H9 (cell line): ENCODE data around the gene RUNX2. TPM values are rescaled to one million over a fixed set of nuclear protein-coding genes. Genes with fewer than 3 reads are reported as not detected.

ENCODE experiments used
- DNase-seq: peaks from one replicate; pipeline ENCODE4 v3.0.0-alpha.2; 2017
- H2AFZ ChIP-seq: one replicate; pipeline ENCODE4 v1.6.1; 2013; ENCODE audit warnings: mild to moderate bottlenecking, low read length, control low read depth, moderate library complexity
- H2AK5ac ChIP-seq: 2 replicates; pipeline ENCODE4 v1.6.1; 2013; ENCODE audit warnings: low read length, control low read depth, mixed read lengths; ENCODE audit not compliant: insufficient read length
- H2BK120ac ChIP-seq: one replicate; pipeline ENCODE4 v1.6.1; 2013; ENCODE audit warnings: low read depth, mild to moderate bottlenecking, low read length, control low read depth, inconsistent platforms; ENCODE audit not compliant: poor library complexity, severe bottlenecking
- H2BK12ac ChIP-seq: 2 replicates; pipeline ENCODE4 v1.6.1; 2013; ENCODE audit warnings: low read length, control low read depth, mixed read lengths, low read depth; ENCODE audit not compliant: insufficient read length
- H2BK15ac ChIP-seq: 2 replicates; pipeline ENCODE4 v1.6.1; 2013; ENCODE audit warnings: low read depth, low read length, control low read depth
- H2BK20ac ChIP-seq: one replicate; pipeline ENCODE4 v1.6.1; 2013; ENCODE audit warnings: low read depth, mild to moderate bottlenecking, low read length, control low read depth, inconsistent platforms; ENCODE audit not compliant: poor library complexity, severe bottlenecking
- H2BK5ac ChIP-seq: 2 replicates; pipeline ENCODE4 v1.6.1; 2013; ENCODE audit warnings: low read length, control low read depth, mixed read lengths; ENCODE audit not compliant: insufficient read length
- H3K14ac ChIP-seq: 2 replicates; pipeline ENCODE4 v1.6.1; 2013; ENCODE audit warnings: low read length, control low read depth; ENCODE audit not compliant: insufficient read depth
- H3K18ac ChIP-seq: 2 replicates; pipeline ENCODE4 v1.6.1; 2013; ENCODE audit warnings: low read depth, mild to moderate bottlenecking, mixed read lengths, low read length, control low read depth; ENCODE audit not compliant: insufficient read length
- H3K23ac ChIP-seq: 2 replicates; pipeline ENCODE4 v1.6.1; 2013; ENCODE audit warnings: low read length, control low read depth, mixed read lengths, low read depth; ENCODE audit not compliant: insufficient read length
- H3K23me2 ChIP-seq: 2 replicates; pipeline ENCODE4 v1.6.1; 2013; ENCODE audit warnings: low read depth, mild to moderate bottlenecking, mixed read lengths, low read length, control low read depth; ENCODE audit not compliant: insufficient read length, poor library complexity, severe bottlenecking
- H3K27ac ChIP-seq: 2 replicates; pipeline ENCODE4 v1.5.1; 2013; ENCODE audit warnings: low read length, control low read depth, mixed read lengths, low read depth; ENCODE audit not compliant: insufficient read length
- H3K27me3 ChIP-seq: 2 replicates; pipeline ENCODE4 v1.6.1; 2013; ENCODE audit warnings: low read length, control low read depth, inconsistent platforms; ENCODE audit not compliant: insufficient read depth
- H3K4ac ChIP-seq: 2 replicates; pipeline ENCODE4 v1.6.1; 2013; ENCODE audit warnings: low read depth, mild to moderate bottlenecking, control low read depth, inconsistent platforms, low read length, moderate library complexity
- H3K4me1 ChIP-seq: 2 replicates; pipeline ENCODE4 v1.6.1; 2013; ENCODE audit warnings: low read length, control low read depth, inconsistent platforms; ENCODE audit not compliant: insufficient read depth
- H3K4me2 ChIP-seq: 2 replicates; pipeline ENCODE4 v1.6.1; 2013; ENCODE audit warnings: low read length, control low read depth, mixed read lengths; ENCODE audit not compliant: insufficient read length, insufficient read depth
- H3K56ac ChIP-seq: 2 replicates; pipeline ENCODE4 v1.6.1; 2013; ENCODE audit warnings: low read depth, mild to moderate bottlenecking, mixed read lengths, low read length, control low read depth; ENCODE audit not compliant: insufficient read length
- H3K79me1 ChIP-seq: 2 replicates; pipeline ENCODE4 v1.6.1; 2013; ENCODE audit warnings: low read depth, mild to moderate bottlenecking, moderate library complexity, low read length, control low read depth, inconsistent platforms; ENCODE audit not compliant: insufficient read depth, poor library complexity, severe bottlenecking
- H3K79me2 ChIP-seq: 2 replicates; pipeline ENCODE4 v1.6.1; 2013; ENCODE audit warnings: low read length, control low read depth, inconsistent platforms; ENCODE audit not compliant: insufficient read depth
- H3K9ac ChIP-seq: 2 replicates; pipeline ENCODE4 v1.6.1; 2013; ENCODE audit warnings: low read length, control low read depth, mixed read lengths; ENCODE audit not compliant: insufficient read length; ENCODE audit errors: extremely low read depth
- H3K9me3 ChIP-seq: one replicate; pipeline ENCODE4 v1.6.1; 2013; ENCODE audit warnings: low read depth, low read length, inconsistent platforms; ENCODE audit not compliant: control insufficient read depth
- H3T11ph ChIP-seq: one replicate; pipeline ENCODE4 v1.6.1; 2013; ENCODE audit warnings: mild to moderate bottlenecking, low read length, control low read depth, inconsistent platforms
- H4K20me1 ChIP-seq: one replicate; pipeline ENCODE4 v1.6.1; 2013; ENCODE audit not compliant: control insufficient read depth, insufficient read length, insufficient read depth
- H4K5ac ChIP-seq: 2 replicates; pipeline ENCODE4 v1.6.1; 2013; ENCODE audit warnings: low read depth, mild to moderate bottlenecking, mixed read lengths, low read length, control low read depth; ENCODE audit not compliant: insufficient read length
- H4K8ac ChIP-seq: replicated peaks from 2 replicates; pipeline ENCODE4 v1.6.1; 2013; ENCODE audit warnings: low read length, control low read depth, mixed read lengths, low read depth; ENCODE audit not compliant: insufficient read length
- H4K91ac ChIP-seq: 2 replicates; pipeline ENCODE4 v1.6.1; 2013; ENCODE audit warnings: low read depth, mild to moderate bottlenecking, moderate library complexity, mixed read lengths, low read length, control low read depth; ENCODE audit not compliant: insufficient read length
- H3K27ac Mint-ChIP-seq, 3 experiments: 2 replicates in 2 of 3; 3 replicates in 1 of 3; pipeline ENCODE4 v1.8.0; 2020 to 2021; ENCODE audit warnings: mixed read lengths in 3 of 3, mild to moderate bottlenecking in 1 of 3, moderate library complexity in 1 of 3
- H3K27me3 Mint-ChIP-seq: 2 replicates; pipeline ENCODE4 v1.8.0; 2021; ENCODE audit warnings: low read depth, mild to moderate bottlenecking, moderate library complexity, mixed read lengths
- H3K36me3 Mint-ChIP-seq, 3 experiments: 2 replicates in 2 of 3; 3 replicates in 1 of 3; pipeline ENCODE4 v1.8.0; 2020 to 2021; ENCODE audit warnings: low read depth in 3 of 3, mixed read lengths in 3 of 3; ENCODE audit not compliant: insufficient read depth in 1 of 3
- H3K4me1 Mint-ChIP-seq, 2 experiments: 2 replicates each; pipeline ENCODE4 v1.8.0; 2020; ENCODE audit warnings: mixed read lengths in 2 of 2
- H3K4me3 Mint-ChIP-seq, 2 experiments: 2 replicates in 1 of 2; 3 replicates in 1 of 2; pipeline ENCODE4 v1.8.0; 2020 to 2021; ENCODE audit warnings: mild to moderate bottlenecking in 2 of 2, mixed read lengths in 2 of 2, moderate library complexity in 1 of 2
- H3K9me3 Mint-ChIP-seq, 2 experiments: 2 replicates in 1 of 2; 3 replicates in 1 of 2; pipeline ENCODE4 v1.8.0; 2020; ENCODE audit warnings: mild to moderate bottlenecking in 2 of 2, mixed read lengths in 2 of 2, moderate library complexity in 1 of 2
- CTCF ChIP-seq: fragments of 200-600 bp; sonication (generic); conservative IDR thresholded peaks from 3 replicates; pipeline ENCODE4 v1.8.0; 2021; ENCODE audit warnings: antibody characterized with exemption, mild to moderate bottlenecking
- WGBS: extraction: QIAGEN DNeasy Blood & Tissue Kit; methylation state at CpG from one replicate; pipeline ENCODE4 v1.1.7; 2013; ENCODE audit warnings: missing lambda C conversion rate, low lambda C conversion rate, mixed read lengths; ENCODE audit not compliant: insufficient read length; ENCODE audit errors: extremely low coverage; 5-methylcytosine and 5-hydroxymethylcytosine counted together
- total RNA-seq: library from RNA; stranded (reverse); gene quantifications from 2 replicates; pipeline ENCODE4 v1.2.1, GENCODE V29; 2021

The RUNX2 gene
- total RNA-seq, 1 experiment from 2014 or later: 0.15 TPM

GRCh38 chr6:45687570-45687969 is 359.4 kb downstream of the RUNX2 start:
- Histone ChIP-seq H3K9me3 (no peaks in the 10 kb centered on the region), H2BK20ac (no peak overlapping the region), H3K56ac (no peak overlapping the region), H4K5ac (no peak overlapping the region), H3K79me2 (no peaks in the 10 kb centered on the region), H3K79me1 (no peaks in the 10 kb centered on the region), H4K91ac (no peak overlapping the region), H3T11ph (no peak overlapping the region), H3K27ac (no peak overlapping the region), H2BK5ac (no peak overlapping the region), H3K4me2 (no peak overlapping the region), H3K27me3 (no peaks in the 10 kb centered on the region), H2AFZ (no peak overlapping the region), H2BK120ac (no peak overlapping the region), H3K14ac (no peak overlapping the region), H3K4ac (no peak overlapping the region), H3K4me1 (no peaks in the 10 kb centered on the region), H3K9ac (no peak overlapping the region), H4K20me1 (no peaks in the 10 kb centered on the region), H2AK5ac (no peak overlapping the region), H2BK12ac (no peak overlapping the region), H2BK15ac (no peak overlapping the region), H3K23ac (no peak overlapping the region), H3K23me2 (no peaks in the 10 kb centered on the region), H4K8ac (no peak overlapping the region), H3K18ac (no peak overlapping the region)
- no CpG with 5 or more reads among the region's 9 CpGs for WGBS
- no peak for DNase-seq
- H3K36me3 Mint-ChIP-seq: no peaks in the 10 kb centered on the region
- H3K4me1 Mint-ChIP-seq: no peaks in the 10 kb centered on the region
- no peaks in the 10 kb centered on the region for H3K9me3 Mint-ChIP-seq
- TF ChIP-seq CTCF: no peak
- H3K27me3 Mint-ChIP-seq: no peaks in the 10 kb centered on the region
- H3K27ac Mint-ChIP-seq: no peak overlapping the region
- no peak overlapping the region for H3K4me3 Mint-ChIP-seq
